Neural cell (in vitro differentiated cells): ENCODE data around the gene ANKRD65. TPM values are rescaled to one million over a fixed set of nuclear protein-coding genes. Genes with fewer than 3 reads are reported as not detected.

Experiments used
- H2AFZ ChIP-seq: fragments of 200-600, 300-800 bp; sonication (generic), shearing (Covaris generic); 2 replicates; pipeline ENCODE4 v1.6.0; 2014; ENCODE audit warnings: low read depth, mild to moderate bottlenecking, antibody characterized with exemption, low read length, moderate library complexity
- H3F3A ChIP-seq: fragments of 200-600 bp; shearing (Covaris generic); 2 replicates; pipeline ENCODE4 v1.6.1; 2016; ENCODE audit warnings: mild to moderate bottlenecking, moderate library complexity, mixed read lengths, antibody characterized with exemption, low read length; ENCODE audit not compliant: insufficient read depth, poor library complexity, severe bottlenecking
- H3K27ac ChIP-seq: fragments of 200-600, 300-800 bp; sonication (generic), shearing (Covaris generic); 2 replicates; pipeline ENCODE4 v1.5.1; 2014; ENCODE audit warnings: mild to moderate bottlenecking, low read length, moderate library complexity
- H3K27me3 ChIP-seq: fragments of 300-800, 200-600 bp; sonication (generic), shearing (Covaris generic); 2 replicates; pipeline ENCODE4 v1.6.0; 2014; ENCODE audit warnings: mild to moderate bottlenecking, low read depth, low read length, moderate library complexity; ENCODE audit not compliant: insufficient read depth
- H3K36me3 ChIP-seq: fragments of 300-800, 200-600 bp; sonication (generic), shearing (Covaris generic); 2 replicates; pipeline ENCODE4 v1.5.1; 2014; ENCODE audit warnings: mild to moderate bottlenecking, antibody characterized with exemption, low read length, moderate library complexity; ENCODE audit not compliant: insufficient read depth
- H3K4me2 ChIP-seq: fragments of 300-800, 200-600 bp; sonication (generic), shearing (Covaris generic); 2 replicates; pipeline ENCODE4 v1.6.0; 2014; ENCODE audit warnings: mild to moderate bottlenecking, low read length
- H3K4me3 ChIP-seq: fragments of 300-800, 200-600 bp; sonication (generic), shearing (Covaris generic); 2 replicates; pipeline ENCODE4 v1.5.1; 2014; ENCODE audit warnings: mild to moderate bottlenecking, low read length, moderate library complexity
- H3K79me2 ChIP-seq: fragments of 200-600 bp; shearing (Covaris generic); replicated peaks from 2 replicates; pipeline ENCODE4 v1.6.0; 2014; ENCODE audit warnings: mild to moderate bottlenecking, low read length, moderate library complexity; ENCODE audit not compliant: insufficient read depth
- H3K9ac ChIP-seq: fragments of 300-800, 200-600 bp; sonication (generic), shearing (Covaris generic); 2 replicates; pipeline ENCODE4 v1.6.1; 2016; ENCODE audit warnings: mild to moderate bottlenecking, low read length, mixed read lengths
- H3K9me2 ChIP-seq: fragments of 200-600 bp; shearing (Covaris generic); 2 replicates; pipeline ENCODE4 v1.6.1; 2016; ENCODE audit warnings: mild to moderate bottlenecking, low read length, mixed read lengths; ENCODE audit not compliant: insufficient read depth
- H3K9me3 ChIP-seq: fragments of 200-600, 300-800 bp; sonication (generic), shearing (Covaris generic); 2 replicates; pipeline ENCODE4 v1.6.1; 2016; ENCODE audit warnings: mild to moderate bottlenecking, mixed run types, low read length, moderate library complexity, mixed read lengths
- H4K20me1 ChIP-seq: fragments of 200-600 bp; shearing (Covaris generic); 2 replicates; pipeline ENCODE4 v1.6.1; 2016; ENCODE audit warnings: mild to moderate bottlenecking, mixed run types; ENCODE audit not compliant: insufficient read depth
- CTCF ChIP-seq: fragments of 450-650 bp; IDR thresholded peaks from 2 replicates; pipeline ENCODE4 v1.5.1; 2014; ENCODE audit warnings: antibody characterized with exemption, mild to moderate bottlenecking, moderate library complexity; ENCODE audit not compliant: poor library complexity, severe bottlenecking
- EP300 ChIP-seq: fragments of 450-650 bp; conservative IDR thresholded peaks from 2 replicates; pipeline ENCODE4 v1.6.1; 2014; ENCODE audit warnings: antibody characterized with exemption, mild to moderate bottlenecking, moderate library complexity; ENCODE audit not compliant: poor library complexity, severe bottlenecking
- EZH2 ChIP-seq: fragments of 200-600, 300-800 bp; shearing (Covaris generic), sonication (generic); IDR thresholded peaks from 2 replicates; pipeline ENCODE4 v1.6.1; 2014; ENCODE audit warnings: antibody characterized with exemption, low read length, borderline replicate concordance, mild to moderate bottlenecking; ENCODE audit not compliant: insufficient read depth, poor library complexity, severe bottlenecking
- MXI1 ChIP-seq: fragments of 450-650 bp; conservative IDR thresholded peaks from 2 replicates; pipeline ENCODE4 v1.6.1; 2014; ENCODE audit warnings: antibody characterized with exemption, mild to moderate bottlenecking; ENCODE audit not compliant: poor library complexity, severe bottlenecking
- POLR2AphosphoS5 ChIP-seq: IDR thresholded peaks from 2 replicates; pipeline ENCODE4 v1.6.1; 2012
- RAD21 ChIP-seq: fragments of 450-650 bp; conservative IDR thresholded peaks from 2 replicates; pipeline ENCODE4 v1.6.1; 2014; ENCODE audit warnings: antibody characterized with exemption, mild to moderate bottlenecking, moderate library complexity
- REST ChIP-seq: IDR thresholded peaks from 2 replicates; pipeline ENCODE4 v1.6.1; 2012; ENCODE audit warnings: borderline replicate concordance
- SMC3 ChIP-seq: fragments of 450-650 bp; conservative IDR thresholded peaks from 2 replicates; pipeline ENCODE4 v1.6.1; 2014; ENCODE audit warnings: antibody characterized with exemption, mild to moderate bottlenecking, moderate library complexity; ENCODE audit not compliant: poor library complexity
- TAF1 ChIP-seq: IDR thresholded peaks from 2 replicates; pipeline ENCODE4 v1.6.1; 2012; ENCODE audit warnings: low read depth
- polyA plus RNA-seq: library from polyadenylated mRNA; depleted of rRNA; stranded (reverse); fragments of >200 nt; gene quantifications from 2 replicates; pipeline ENCODE4 v1.2.3, GENCODE V29; 2014

ANKRD65 gene
- polyA plus RNA-seq, 1 donor from 2014 or later = not detected

GRCh38 chr1:1426496-1427105 is 5.5 kb upstream of the ANKRD65 start:
- H3K27ac ChIP-seq = no peak overlapping the region
- H3F3A ChIP-seq = no peaks in the 10 kb centered on the region

GRCh38 chr1:1425753-1426495 is 4.8 kb upstream of the ANKRD65 start:
- Histone ChIP-seq H3K4me3 (no peak overlapping the region), H3K9me3 (no peaks in the 10 kb centered on the region), H3K79me2 (no peaks in the 10 kb centered on the region), H3F3A (no peaks in the 10 kb centered on the region), H2AFZ (no peak overlapping the region), H3K4me2 (no peak overlapping the region), H3K27ac (no peak overlapping the region), H4K20me1 (no peaks in the 10 kb centered on the region), H3K27me3 (no peaks in the 10 kb centered on the region), H3K9ac (no peak overlapping the region), H3K36me3 (no peaks in the 10 kb centered on the region), H3K9me2 (no peaks in the 10 kb centered on the region)
- TF ChIP-seq MXI1 (no peak), EP300 (no peak), EZH2 (no peak), RAD21 (no peak), SMC3 (no peak), CTCF (no peak), TAF1 (no peak), REST (no peak), POLR2AphosphoS5 (no peak)

More at GRCh38 chr1:1426496-1427105, 5.5 kb upstream of the ANKRD65 start:
- Histone ChIP-seq H3K4me2 (no peak overlapping the region), H4K20me1 (no peaks in the 10 kb centered on the region), H3K4me3 (no peak overlapping the region), H3K9me2 (no peaks in the 10 kb centered on the region), H3K27me3 (no peaks in the 10 kb centered on the region), H3K79me2 (no peaks in the 10 kb centered on the region), H3K36me3 (no peaks in the 10 kb centered on the region), H2AFZ (no peak overlapping the region), H3K9me3 (no peaks in the 10 kb centered on the region), H3K9ac (no peak overlapping the region)
- TF ChIP-seq EP300 (no peak), TAF1 (no peak), SMC3 (no peak), EZH2 (no peak), REST (no peak), MXI1 (no peak)
